Aorta (tissue), 5 donors: ENCODE results near the gene ITM2C. TPM values are rescaled to one million over a fixed set of nuclear protein-coding genes. Genes with fewer than 3 reads are reported as not detected.

Source experiments
- ATAC-seq: fragments of 200-7000 bp; cut with Tn5 transposase; one replicate; pipeline ENCODE4 v1.9.1; 2022; ENCODE audit warnings: moderate library complexity; ENCODE audit not compliant: low FRiP score
- DNase-seq, 2 donors: peaks; one replicate each; pipeline ENCODE4 v3.0.0-alpha.2; 2020
- H3K27ac ChIP-seq, 2 donors: one replicate each; pipeline ENCODE4 v1.5.1; 2013; ENCODE audit warnings: low read length in 2 of 2, mild to moderate bottlenecking in 2 of 2, moderate library complexity in 2 of 2, control low read depth in 1 of 2, inconsistent platforms in 1 of 2, low read depth in 1 of 2
- H3K27me3 ChIP-seq, 2 donors: one replicate each; pipeline ENCODE4 v1.6.1; 2013; ENCODE audit warnings: control low read depth in 1 of 2, low read length in 1 of 2, mild to moderate bottlenecking in 1 of 2, moderate library complexity in 1 of 2; ENCODE audit not compliant: insufficient read depth in 2 of 2, control insufficient read depth in 1 of 2
- H3K36me3 ChIP-seq, 2 donors: one replicate each; pipeline ENCODE4 v1.6.1; 2013; ENCODE audit warnings: control low read depth in 1 of 2, low read length in 1 of 2, mild to moderate bottlenecking in 1 of 2; ENCODE audit not compliant: insufficient read depth in 2 of 2, control insufficient read depth in 1 of 2
- H3K4me1 ChIP-seq, 2 donors: one replicate each; pipeline ENCODE4 v1.6.1; 2013; ENCODE audit warnings: low read length in 2 of 2, control low read depth in 1 of 2, mild to moderate bottlenecking in 1 of 2, moderate library complexity in 1 of 2; ENCODE audit not compliant: insufficient read depth in 2 of 2, control insufficient read depth in 1 of 2
- H3K4me3 ChIP-seq, 2 donors: one replicate each; pipeline ENCODE4 v1.5.1; 2013; ENCODE audit warnings: low read length in 2 of 2, control low read depth in 1 of 2, mild to moderate bottlenecking in 1 of 2
- H3K9me3 ChIP-seq: one replicate; pipeline ENCODE4 v1.6.1; 2013; ENCODE audit warnings: mild to moderate bottlenecking, low read length; ENCODE audit not compliant: control insufficient read depth
- WGBS, 2 donors: extraction: QIAGEN DNeasy Blood & Tissue Kit; methylation state at CpG; one replicate each; pipeline ENCODE4 v1.1.7; 2013; 5-methylcytosine and 5-hydroxymethylcytosine counted together
- intact Hi-C, 2 donors: fragments of 100-400 bp; cut with DNase I; formaldehyde crosslinking; loops; one replicate each; pipeline versions ENCODE4 v1.14.2 to v1.15.0; 2022
- polyA plus RNA-seq, 2 donors: library from polyadenylated mRNA; stranded (reverse); fragments of 200-250 nt; gene quantifications; one replicate each; pipeline ENCODE4 v1.2.3, GENCODE V29; 2013
- total RNA-seq, 2 donors: library from RNA; stranded (reverse); fragmentation: NEBNext Ultra II Directional; extraction: Animal tissue kit (Norgen Biotek cat#: 25700); gene quantifications; one replicate each; pipeline ENCODE4 v1.2.1, GENCODE V29; 2021
- donor health status: healthy with polysubstance abuse.
- donor health status: Bipolar disorder and iron deficiency.
- donor health status: DM: no; HTN: no; CAD: no.
- donor health status: DM: no; HTN: no; CAD: no.
- donor health status: DM: yes; HTN: yes; CAD: no.

ITM2C gene
- total and polyA plus RNA-seq, 4 donors: 59.6 to 117 (median 90.5) TPM

DNA sequence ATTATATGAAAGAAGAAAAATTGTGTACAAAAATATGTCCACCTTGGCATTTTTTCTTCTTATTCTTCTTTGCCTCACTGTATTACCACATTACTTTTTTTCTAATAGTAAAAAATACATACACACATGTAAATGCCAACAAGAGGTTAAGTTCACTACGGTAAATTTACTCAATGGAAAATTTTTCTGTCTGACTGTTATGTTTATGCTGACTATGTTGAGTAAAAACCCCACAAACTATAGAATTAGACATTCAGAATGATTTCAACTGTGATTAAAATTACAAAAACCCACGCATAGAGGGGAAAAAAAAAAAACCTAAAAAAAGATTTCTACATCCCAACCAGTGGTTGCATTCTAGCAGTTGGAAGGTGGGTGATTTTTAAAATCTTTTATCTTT lies 54.9 kb downstream of the ITM2C start:
- no peak overlapping the region for H3K27ac ChIP-seq
- ATAC-seq: no peak
- intact Hi-C loops: no loop called here
- no peaks in the 10 kb centered on the region for H3K27me3 ChIP-seq
- WGBS, 2 donors: 53 to 58% methylated on average over 2 of the region's 2 CpGs
- no peaks in the 10 kb centered on the region for H3K9me3 ChIP-seq
- H3K36me3 ChIP-seq: no peaks in the 10 kb centered on the region
- H3K4me3 ChIP-seq: no peak overlapping the region
- no peaks in the 10 kb centered on the region for H3K4me1 ChIP-seq
- no peak for DNase-seq

DNA sequence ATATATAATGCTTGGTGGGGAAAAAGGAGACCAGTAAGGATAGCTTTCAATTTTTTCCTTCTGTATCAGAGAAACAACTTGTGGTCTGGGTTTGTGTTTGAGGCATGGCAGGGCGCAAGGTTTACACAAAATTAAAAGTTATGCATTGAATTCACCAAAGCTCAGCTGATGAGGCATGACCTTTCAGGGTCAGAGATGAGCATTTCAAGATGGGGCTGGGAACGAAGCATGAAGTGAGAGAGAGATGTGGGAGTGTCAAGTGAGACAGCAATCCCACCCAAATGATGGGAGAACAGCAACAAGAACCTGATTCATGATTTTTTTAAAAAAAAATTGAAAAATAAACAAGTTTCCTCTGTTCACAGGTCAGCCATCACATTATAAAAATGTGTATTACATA lies 55.4 kb downstream of the ITM2C start:
- ATAC-seq (no peak), DNase-seq (no peak)
- Histone ChIP-seq H3K9me3 (no peaks in the 10 kb centered on the region), H3K4me3 (no peak overlapping the region), H3K36me3 (no peaks in the 10 kb centered on the region), H3K27ac (no peak overlapping the region), H3K4me1 (no peaks in the 10 kb centered on the region), H3K27me3 (no peaks in the 10 kb centered on the region)
- intact Hi-C loops: no loop called here
- 65 to 68% methylated on average over 2 of the region's 2 CpGs for WGBS, 2 donors

DNA sequence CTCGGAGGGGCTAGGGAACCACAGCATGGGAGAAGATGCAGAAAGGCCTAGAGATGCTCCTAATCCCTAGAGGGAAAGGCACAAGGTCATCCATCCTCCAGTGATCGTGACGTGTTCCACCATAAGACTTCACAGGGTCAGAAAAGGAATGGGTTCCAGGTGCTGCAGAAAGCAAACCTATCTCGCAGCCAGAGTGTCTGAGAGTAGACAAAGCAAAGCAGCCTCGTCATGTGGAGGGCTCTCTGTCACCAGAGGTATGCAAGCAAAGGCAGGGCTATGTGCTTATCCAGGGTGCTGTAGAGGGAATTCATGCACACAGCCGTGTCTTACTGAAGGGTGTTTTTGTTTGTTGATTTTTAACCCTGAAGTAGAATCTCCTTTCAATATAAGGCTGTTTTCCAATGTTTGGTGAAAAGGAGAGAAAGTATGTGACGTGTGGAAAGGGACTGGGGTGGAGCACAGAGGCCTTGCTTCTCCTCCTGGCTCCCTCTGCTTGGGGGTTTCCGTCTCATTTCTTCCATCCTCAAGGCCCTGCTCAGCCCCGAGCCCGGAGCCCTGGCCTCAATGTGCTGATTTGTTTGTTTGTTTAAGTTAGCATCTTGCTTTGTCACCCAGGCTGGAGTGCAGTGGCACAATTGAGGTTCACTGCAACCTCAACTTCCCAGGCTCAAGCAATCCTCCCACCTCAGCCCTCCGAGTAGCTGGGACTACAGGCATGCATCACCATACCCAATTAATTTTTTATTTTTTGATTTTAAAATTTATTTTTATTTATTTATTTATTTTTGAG lies 57.3 kb downstream of the ITM2C start:
- 75 to 78% methylated on average over 11 of the region's 11 CpGs for WGBS, 2 donors
- intact Hi-C loops: no loop called here

DNA sequence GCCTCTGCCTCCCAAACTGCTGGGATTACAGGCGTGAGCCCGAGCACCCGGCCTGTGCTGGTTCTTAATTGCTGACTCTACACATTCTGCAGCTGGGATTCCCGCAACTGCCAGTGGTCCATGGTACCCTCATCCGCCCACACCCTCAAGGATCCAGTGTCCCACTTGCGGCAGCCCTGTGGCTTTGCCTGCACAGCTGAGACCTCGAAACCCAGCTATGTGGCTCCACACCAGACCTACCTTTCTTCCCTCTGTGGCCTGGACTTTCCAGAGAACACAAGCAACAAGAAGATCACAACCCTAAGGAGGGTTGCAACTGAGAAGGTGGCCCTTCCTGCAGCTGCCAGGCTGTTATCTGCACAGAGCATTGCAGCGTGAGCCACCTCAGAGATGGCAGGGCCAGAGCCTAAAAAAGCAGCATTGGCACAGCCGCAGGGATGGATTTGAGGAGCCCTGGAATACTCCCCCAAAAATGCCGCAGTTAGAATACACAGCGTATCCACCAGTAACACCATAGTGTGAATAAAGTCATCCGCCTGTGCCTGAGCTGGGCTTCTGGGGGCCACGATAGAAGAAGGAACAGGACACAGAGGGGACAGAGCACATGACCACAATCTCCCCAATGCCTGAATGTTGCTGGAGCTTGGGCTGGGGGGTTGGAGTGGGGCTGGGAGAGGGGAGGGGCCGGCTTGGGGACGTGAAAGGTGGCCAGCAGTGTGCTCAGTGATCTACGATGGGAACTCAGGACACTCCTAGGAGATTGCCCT lies 58.4 kb downstream of the ITM2C start:
- no peak overlapping the region for H3K4me3 ChIP-seq
- no peak overlapping the region for H3K27ac ChIP-seq
- no peaks in the 10 kb centered on the region for H3K27me3 ChIP-seq
- no peak for ATAC-seq
- no peak for DNase-seq
- intact Hi-C loops: no loop called here
- WGBS, 2 donors: 91 to 92% methylated on average over 16 of the region's 16 CpGs
- H3K9me3 ChIP-seq: no peaks in the 10 kb centered on the region
- H3K36me3 ChIP-seq: no peaks in the 10 kb centered on the region
- H3K4me1 ChIP-seq: no peaks in the 10 kb centered on the region

More for the DNA sequence above, 57.3 kb downstream of the ITM2C start:
- Histone ChIP-seq H3K36me3 (no peaks in the 10 kb centered on the region), H3K9me3 (no peaks in the 10 kb centered on the region), H3K4me3 (no peak overlapping the region), H3K27ac (no peak overlapping the region), H3K4me1 (no peaks in the 10 kb centered on the region), H3K27me3 (no peaks in the 10 kb centered on the region)
- DNase-seq (no peak), ATAC-seq (no peak)

DNA sequence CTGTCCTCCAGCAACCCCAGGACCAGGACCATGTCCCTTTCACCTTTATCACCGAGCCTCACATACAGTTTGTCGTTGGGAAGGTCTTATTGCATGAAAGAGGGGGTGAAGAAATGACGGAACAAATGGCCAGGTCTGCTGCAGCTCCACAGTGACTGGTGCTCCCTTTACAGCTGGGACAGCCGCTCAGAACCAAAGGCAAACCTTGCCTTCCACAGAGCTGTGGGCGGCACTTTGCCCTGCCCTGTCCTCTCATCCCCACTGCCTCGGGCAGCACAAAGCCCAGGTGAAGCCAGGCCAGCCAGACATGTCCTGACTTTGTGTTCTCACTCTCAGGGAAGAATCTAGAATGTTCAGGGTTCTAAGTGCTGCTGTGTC lies 59.3 kb downstream of the ITM2C start:
- no peak overlapping the region for H3K4me3 ChIP-seq
- no peak for DNase-seq

DNA sequence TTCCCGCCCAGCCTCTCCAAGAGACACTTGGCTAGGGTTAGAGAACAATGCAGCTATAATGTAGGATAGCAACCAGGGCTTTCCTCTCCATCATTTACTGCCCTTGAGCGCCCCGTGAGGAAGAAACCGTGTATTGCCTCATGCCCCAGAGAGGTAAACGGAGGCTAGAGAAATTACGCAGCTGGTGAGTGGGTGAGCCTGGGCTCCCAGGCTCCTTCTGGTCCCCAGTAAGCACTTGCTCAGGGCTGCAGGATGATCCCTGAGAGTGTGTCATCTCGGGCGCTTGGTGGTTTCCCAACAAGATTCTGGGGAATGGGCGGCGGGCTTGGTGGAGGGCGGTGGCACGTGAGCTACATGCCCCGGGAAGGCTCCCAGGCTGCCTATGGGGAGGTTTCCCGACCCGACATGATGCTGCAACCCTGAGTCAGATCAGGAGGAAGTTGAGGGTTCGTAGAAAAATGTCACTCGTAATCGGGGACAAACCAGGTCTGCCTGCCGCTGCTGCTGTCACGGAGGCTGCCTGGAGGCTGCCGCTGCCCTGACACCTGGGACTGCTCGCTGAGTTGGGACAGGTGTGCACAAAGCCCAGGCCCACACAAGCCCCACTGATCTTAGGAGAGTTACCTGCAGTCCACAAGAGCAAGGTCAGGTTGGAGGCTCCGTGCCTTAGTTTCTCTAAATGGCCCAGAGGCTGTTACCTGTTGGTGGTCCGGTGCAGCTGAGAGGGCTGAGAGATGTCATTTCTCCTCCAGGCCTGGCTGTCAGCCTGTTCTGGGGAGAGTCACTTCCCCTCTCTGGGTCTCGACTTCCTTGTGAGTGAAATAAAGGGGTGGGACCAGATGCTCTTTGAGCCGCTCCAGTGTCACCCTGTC lies 60.0 kb downstream of the ITM2C start, which contains the start of gene GPR55:
TSS of gene GPR55 (minus strand) at position 773 of the 872 bp plus-strand sequence. CDS start 14,280 bp downstream, outside the sequence.
- H3K4me3 ChIP-seq: no peak within 1 kb of the TSS
- no peak for ATAC-seq
- 70 to 73% methylated on average over 26 of the region's 26 CpGs for WGBS, 2 donors
- no peaks in the 10 kb centered on the region for H3K27me3 ChIP-seq
- H3K27ac ChIP-seq: no peak within 1 kb of the TSS
- no peaks in the 10 kb centered on the region for H3K9me3 ChIP-seq
- intact Hi-C loops: no loop called here
- H3K4me1 ChIP-seq: no peaks in the 10 kb centered on the region
- H3K36me3 ChIP-seq: no peaks in the 10 kb centered on the region
- peak in 1 of 2 donors; percentile 64 for DNase-seq

More for the DNA sequence above, 59.3 kb downstream of the ITM2C start:
- Histone ChIP-seq H3K9me3 (no peaks in the 10 kb centered on the region), H3K27ac (no peak overlapping the region), H3K36me3 (no peaks in the 10 kb centered on the region), H3K27me3 (no peaks in the 10 kb centered on the region), H3K4me1 (no peaks in the 10 kb centered on the region)
- ATAC-seq: no peak
- 74 to 80% methylated on average over 6 of the region's 6 CpGs for WGBS, 2 donors
- intact Hi-C loops: no loop called here

DNA sequence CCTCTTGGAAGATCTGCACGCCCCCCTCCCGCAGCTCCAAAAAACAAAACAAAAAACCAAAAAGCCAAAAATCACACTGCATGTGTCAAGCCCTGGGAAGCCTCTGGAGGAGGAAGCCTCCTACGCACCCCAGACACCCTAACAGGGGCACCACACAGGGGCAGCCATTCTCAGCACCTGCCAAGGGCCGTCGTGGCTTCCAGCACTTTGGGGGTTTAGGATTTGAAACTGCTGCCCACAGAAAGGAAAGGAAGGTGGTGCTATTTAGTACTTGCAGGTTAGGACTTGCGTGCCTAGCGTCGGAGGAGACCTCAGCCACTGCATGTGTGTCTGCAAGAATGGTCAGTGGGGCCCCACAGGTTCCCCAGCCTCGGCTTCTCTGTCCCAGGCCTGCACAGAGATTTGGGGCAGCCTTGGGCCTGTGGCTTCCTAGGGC lies 60.7 kb downstream of the ITM2C start:
- no peaks in the 10 kb centered on the region for H3K9me3 ChIP-seq
- H3K36me3 ChIP-seq: no peaks in the 10 kb centered on the region
- H3K4me1 ChIP-seq: no peaks in the 10 kb centered on the region
- H3K27me3 ChIP-seq: no peaks in the 10 kb centered on the region
- intact Hi-C loops: no loop called here
- 74 to 82% methylated on average over 9 of the region's 9 CpGs for WGBS, 2 donors
- ATAC-seq: peak; percentile 28
- H3K27ac ChIP-seq: no peak overlapping the region
- no peak overlapping the region for H3K4me3 ChIP-seq
- DNase-seq: peak in 1 of 2 donors; percentile 55

DNA sequence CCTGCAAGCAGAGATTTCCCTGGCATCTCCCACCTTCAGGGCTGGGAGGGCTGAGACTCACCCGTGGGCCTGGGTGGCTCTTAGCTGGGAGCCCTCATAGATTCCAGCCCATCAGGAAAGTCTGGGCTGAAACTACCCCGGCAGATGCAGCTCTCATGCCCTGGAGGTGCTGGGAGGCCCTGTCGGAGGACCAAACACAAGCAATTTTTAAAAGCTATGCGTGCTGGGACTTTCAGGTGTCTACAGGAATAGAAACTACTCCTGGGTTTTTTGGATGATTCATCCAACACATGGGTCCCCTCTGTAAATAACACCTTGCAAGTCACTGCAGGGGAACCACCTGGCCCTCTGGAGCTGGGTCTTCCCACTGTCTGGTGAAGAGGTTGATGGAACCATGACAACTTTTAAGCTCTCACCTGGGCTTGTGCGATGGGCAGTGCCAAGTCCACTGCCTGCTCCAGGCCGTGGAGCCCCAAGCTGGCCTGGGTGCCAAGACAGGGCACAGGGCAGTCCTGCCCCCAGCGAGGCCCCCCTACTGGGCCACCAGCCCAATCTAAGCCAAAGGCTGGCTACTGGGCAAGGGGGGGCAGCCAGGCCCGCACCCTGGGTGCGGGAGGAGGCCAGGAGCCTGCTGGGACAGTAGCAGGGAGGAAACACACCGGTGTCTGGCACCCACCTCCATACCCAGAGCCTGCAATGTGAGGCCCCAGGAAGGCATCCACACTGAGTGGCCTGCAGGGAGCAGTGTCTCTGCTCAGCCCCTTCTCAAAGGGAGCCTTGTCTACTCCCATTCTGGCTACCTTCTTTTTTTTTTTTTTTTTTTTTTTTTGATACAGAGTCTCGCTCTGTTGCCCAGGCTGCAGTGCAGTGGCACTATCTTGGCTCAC lies 61.4 kb downstream of the ITM2C start:
- no peak for DNase-seq
- Histone ChIP-seq H3K36me3 (no peaks in the 10 kb centered on the region), H3K27me3 (no peaks in the 10 kb centered on the region), H3K27ac (no peak overlapping the region), H3K4me3 (no peak overlapping the region), H3K9me3 (no peaks in the 10 kb centered on the region), H3K4me1 (no peaks in the 10 kb centered on the region)
- intact Hi-C loops: no loop called here
- no peak for ATAC-seq
- WGBS, 2 donors: 88 to 90% methylated on average over 10 to 11 of the region's 11 CpGs
